ENCODE measurements around the gene INPP4B.

The INPP4B gene

DNA sequence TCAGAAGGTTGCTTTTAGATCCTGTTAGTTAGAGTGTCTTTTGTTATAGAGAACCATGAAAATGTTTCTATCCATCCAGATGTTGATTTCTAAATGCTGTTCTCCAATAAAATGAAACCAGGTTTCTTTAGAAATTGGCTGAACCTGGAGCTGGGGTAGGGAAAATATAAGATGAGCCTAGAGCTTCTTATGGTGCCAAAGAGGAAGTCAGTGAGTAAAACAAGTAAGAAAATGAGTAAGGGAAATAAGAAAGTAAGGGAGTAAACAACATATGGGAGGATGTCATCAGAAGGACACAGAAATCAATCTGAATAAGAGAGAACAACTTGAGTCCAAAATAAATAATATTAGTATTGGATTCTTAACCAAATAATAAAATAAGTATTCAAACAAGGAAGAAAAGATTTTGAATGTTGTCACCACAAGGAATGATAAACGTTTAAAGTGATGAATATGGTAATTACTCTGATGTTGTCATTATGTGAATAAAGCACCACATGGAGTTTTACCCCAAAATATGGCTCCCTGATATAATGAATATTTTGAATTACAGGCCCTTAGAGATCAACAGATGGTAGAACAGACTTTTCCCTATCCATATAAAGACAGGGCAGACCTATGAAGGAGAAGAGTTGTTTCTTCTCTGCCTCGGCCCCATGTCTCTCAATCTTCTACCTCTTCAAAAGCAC lies 703.6 kb downstream of the INPP4B start:
- H3K36me3 ChIP-seq (ENCODE audit: insufficient read depth, low read length) = no peaks in the 10 kb centered on the region
- H3K9ac ChIP-seq (ENCODE audit: low read depth, low read length) = no peak overlapping the region
- no peak overlapping the region for H3K4me3 ChIP-seq (ENCODE audit: low read length)
- no peaks in the 10 kb centered on the region for H3K9me3 ChIP-seq (replicated peaks; ENCODE audit: low read length)
- no peaks in the 10 kb centered on the region for H3K27me3 ChIP-seq (ENCODE audit: control insufficient read depth, insufficient read depth, low read length)
- peaks cover 7% of the 10 kb centered on the region for H3K4me1 ChIP-seq (ENCODE audit: control insufficient read depth, insufficient read depth, low read length)
- no peak overlapping the region for H3K4me2 ChIP-seq (ENCODE audit: low read length)

GRCh38 chr4:142141224-142141623 lies 704.9 kb downstream of the INPP4B start:
- Histone ChIP-seq H3K4me1 (ENCODE audit: control insufficient read depth, insufficient read depth, low read length) (peaks cover 7% of the 10 kb centered on the region), H3K27me3 (ENCODE audit: control insufficient read depth, insufficient read depth, low read length) (no peaks in the 10 kb centered on the region), H3K4me3 (ENCODE audit: low read length) (no peak overlapping the region), H3K4me2 (ENCODE audit: low read length) (no peak overlapping the region), H3K9me3 (replicated peaks; ENCODE audit: low read length) (no peaks in the 10 kb centered on the region), H3K36me3 (ENCODE audit: insufficient read depth, low read length) (no peaks in the 10 kb centered on the region), H3K9ac (ENCODE audit: low read depth, low read length) (no peak overlapping the region)

DNA sequence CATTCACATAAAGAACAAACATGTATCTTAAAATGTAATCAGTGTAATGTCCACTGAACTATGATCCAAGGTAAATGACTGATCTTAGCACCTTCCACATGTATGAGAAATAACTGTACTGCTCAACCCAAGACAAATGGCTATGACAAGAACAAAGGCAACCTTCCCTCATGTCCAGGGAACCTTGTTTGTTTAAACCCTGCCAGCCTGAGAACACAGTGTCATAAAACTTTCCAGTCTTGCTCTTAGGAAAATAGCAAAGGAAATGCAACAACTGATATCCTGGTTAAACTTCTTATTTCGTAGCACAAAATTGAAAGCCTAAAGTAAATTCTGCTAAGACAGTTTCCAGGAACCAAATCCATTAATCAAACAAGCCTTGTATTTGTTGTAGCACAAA lies 715.4 kb downstream of the INPP4B start:
- Histone ChIP-seq H3K4me2 (ENCODE audit: low read length) (no peak overlapping the region), H3K4me1 (ENCODE audit: control insufficient read depth, insufficient read depth, low read length) (no peaks in the 10 kb centered on the region), H3K27me3 (ENCODE audit: control insufficient read depth, insufficient read depth, low read length) (no peaks in the 10 kb centered on the region), H3K9me3 (replicated peaks; ENCODE audit: low read length) (no peaks in the 10 kb centered on the region), H3K36me3 (ENCODE audit: insufficient read depth, low read length) (peaks cover 6% of the 10 kb centered on the region), H3K9ac (ENCODE audit: low read depth, low read length) (no peak overlapping the region), H3K4me3 (ENCODE audit: low read length) (no peak overlapping the region)

- H3K9ac ChIP-seq (ENCODE audit: low read depth, low read length) = no peak overlapping the region
- no peak overlapping the region for H3K4me2 ChIP-seq (ENCODE audit: low read length)
- H3K4me1 ChIP-seq (ENCODE audit: control insufficient read depth, insufficient read depth, low read length) = no peaks in the 10 kb centered on the region
- no peak overlapping the region for H3K4me3 ChIP-seq (ENCODE audit: low read length)
- no peaks in the 10 kb centered on the region for H3K27me3 ChIP-seq (ENCODE audit: control insufficient read depth, insufficient read depth, low read length)
- H3K9me3 ChIP-seq (replicated peaks; ENCODE audit: low read length) = no peaks in the 10 kb centered on the region
- H3K36me3 ChIP-seq (ENCODE audit: insufficient read depth, low read length) = peaks cover under 1% of the 10 kb centered on the region
These were observed 716.2 kb downstream of the INPP4B start for GRCh38 chr4:142129931-142130330.

GRCh38 chr4:142129473-142129872 lies 716.6 kb downstream of the INPP4B start:
- Histone ChIP-seq H3K4me2 (ENCODE audit: low read length) (no peak overlapping the region), H3K27me3 (ENCODE audit: control insufficient read depth, insufficient read depth, low read length) (no peaks in the 10 kb centered on the region), H3K36me3 (ENCODE audit: insufficient read depth, low read length) (no peaks in the 10 kb centered on the region), H3K9ac (ENCODE audit: low read depth, low read length) (no peak overlapping the region), H3K4me1 (ENCODE audit: control insufficient read depth, insufficient read depth, low read length) (no peaks in the 10 kb centered on the region), H3K4me3 (ENCODE audit: low read length) (no peak overlapping the region), H3K9me3 (replicated peaks; ENCODE audit: low read length) (no peaks in the 10 kb centered on the region)

- Histone ChIP-seq H3K9ac (ENCODE audit: low read depth, low read length) (no peak overlapping the region), H3K36me3 (ENCODE audit: insufficient read depth, low read length) (no peaks in the 10 kb centered on the region)
These were observed 717.6 kb downstream of the INPP4B start for GRCh38 chr4:142128529-142128928.

GRCh38 chr4:142126890-142127497 lies 719.1 kb downstream of the INPP4B start:
- Histone ChIP-seq H3K9me3 (replicated peaks; ENCODE audit: low read length) (no peaks in the 10 kb centered on the region), H3K27me3 (ENCODE audit: control insufficient read depth, insufficient read depth, low read length) (no peaks in the 10 kb centered on the region), H3K4me3 (ENCODE audit: low read length) (no peak overlapping the region), H3K4me1 (ENCODE audit: control insufficient read depth, insufficient read depth, low read length) (no peaks in the 10 kb centered on the region), H3K9ac (ENCODE audit: low read depth, low read length) (no peak overlapping the region), H3K4me2 (ENCODE audit: low read length) (no peak overlapping the region), H3K36me3 (ENCODE audit: insufficient read depth, low read length) (no peaks in the 10 kb centered on the region)

More at GRCh38 chr4:142128529-142128928, 717.6 kb downstream of the INPP4B start:
- Histone ChIP-seq H3K4me1 (ENCODE audit: control insufficient read depth, insufficient read depth, low read length) (no peaks in the 10 kb centered on the region), H3K27me3 (ENCODE audit: control insufficient read depth, insufficient read depth, low read length) (no peaks in the 10 kb centered on the region), H3K9me3 (replicated peaks; ENCODE audit: low read length) (no peaks in the 10 kb centered on the region), H3K4me2 (ENCODE audit: low read length) (no peak overlapping the region), H3K4me3 (ENCODE audit: low read length) (no peak overlapping the region)

DNA sequence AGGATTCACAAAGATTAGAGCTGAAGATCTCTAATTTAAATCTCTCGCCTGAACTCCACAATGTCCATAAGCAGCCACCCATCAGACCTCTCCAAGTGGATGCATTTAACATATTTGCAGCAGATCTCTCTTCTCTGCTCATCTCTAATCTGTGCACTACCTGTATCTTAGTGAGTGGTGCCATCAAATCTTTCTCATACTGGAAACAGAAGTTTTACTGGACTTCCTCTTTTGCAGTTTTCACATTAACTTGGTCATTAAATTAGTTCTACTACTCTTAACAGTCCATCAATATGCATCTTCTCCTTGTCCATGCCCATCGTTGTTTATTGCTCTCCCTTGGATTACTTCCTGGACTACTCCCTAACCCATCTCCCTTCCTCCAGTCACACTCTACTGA lies 721.2 kb downstream of the INPP4B start:
- no peak overlapping the region for H3K4me3 ChIP-seq (ENCODE audit: low read length)
- H3K27me3 ChIP-seq (ENCODE audit: control insufficient read depth, insufficient read depth, low read length) = no peaks in the 10 kb centered on the region
- H3K4me2 ChIP-seq (ENCODE audit: low read length) = no peak overlapping the region
- no peaks in the 10 kb centered on the region for H3K9me3 ChIP-seq (replicated peaks; ENCODE audit: low read length)
- H3K36me3 ChIP-seq (ENCODE audit: insufficient read depth, low read length) = no peaks in the 10 kb centered on the region
- H3K9ac ChIP-seq (ENCODE audit: low read depth, low read length) = no peak overlapping the region
- no peaks in the 10 kb centered on the region for H3K4me1 ChIP-seq (ENCODE audit: control insufficient read depth, insufficient read depth, low read length)

DNA sequence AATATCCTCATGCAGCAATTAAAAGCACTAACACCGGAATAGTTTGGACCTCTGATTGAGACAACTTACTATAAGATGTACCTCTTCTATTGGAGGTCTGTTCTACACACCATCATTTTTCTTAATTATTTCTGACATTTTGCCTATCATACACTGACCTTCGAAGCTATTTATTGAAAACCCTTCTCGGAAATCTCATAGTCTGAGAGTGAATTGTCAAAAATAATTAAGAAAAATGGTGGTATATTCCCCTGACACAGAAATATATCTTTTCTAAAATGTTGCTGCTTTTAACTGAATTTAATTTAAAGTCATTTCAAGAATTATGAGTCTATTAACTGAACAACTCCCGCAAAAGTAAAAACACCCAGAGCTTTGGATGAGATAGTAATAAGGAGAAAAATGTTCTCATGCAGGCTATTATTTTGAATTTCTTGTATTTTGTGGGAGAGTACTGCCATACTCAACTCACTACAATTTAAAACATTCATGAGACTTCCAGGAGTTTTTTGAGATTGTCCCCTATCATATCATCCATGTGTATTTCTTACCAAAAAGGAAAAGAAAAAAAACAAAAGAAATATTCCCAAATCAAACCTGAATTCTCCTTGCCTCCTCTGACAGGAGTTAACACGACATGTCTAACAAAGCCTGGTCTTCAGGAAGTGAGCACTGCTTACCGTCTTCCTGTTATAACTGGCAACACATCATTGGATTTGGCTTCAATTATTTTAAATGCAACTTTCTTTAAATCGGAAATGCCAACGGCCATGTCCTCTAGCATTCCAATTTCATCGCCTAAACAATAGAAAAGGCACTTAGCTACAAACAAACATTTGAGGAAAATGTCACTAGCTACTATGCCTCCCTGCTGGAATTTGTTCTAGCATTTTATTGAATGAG lies 724.4 kb downstream of the INPP4B start:
- no peak overlapping the region for H3K9ac ChIP-seq (ENCODE audit: low read depth, low read length)
- no peaks in the 10 kb centered on the region for H3K4me1 ChIP-seq (ENCODE audit: control insufficient read depth, insufficient read depth, low read length)
- no peaks in the 10 kb centered on the region for H3K36me3 ChIP-seq (ENCODE audit: insufficient read depth, low read length)
- H3K4me3 ChIP-seq (ENCODE audit: low read length) = no peak overlapping the region
- no peaks in the 10 kb centered on the region for H3K27me3 ChIP-seq (ENCODE audit: control insufficient read depth, insufficient read depth, low read length)
- no peak overlapping the region for H3K4me2 ChIP-seq (ENCODE audit: low read length)
- H3K9me3 ChIP-seq (replicated peaks; ENCODE audit: low read length) = no peaks in the 10 kb centered on the region

GRCh38 chr4:142120921-142121320 lies 725.2 kb downstream of the INPP4B start:
- Histone ChIP-seq H3K9me3 (replicated peaks; ENCODE audit: low read length) (no peaks in the 10 kb centered on the region), H3K4me1 (ENCODE audit: control insufficient read depth, insufficient read depth, low read length) (no peaks in the 10 kb centered on the region), H3K36me3 (ENCODE audit: insufficient read depth, low read length) (no peaks in the 10 kb centered on the region), H3K9ac (ENCODE audit: low read depth, low read length) (no peak overlapping the region), H3K4me2 (ENCODE audit: low read length) (no peak overlapping the region), H3K27me3 (ENCODE audit: control insufficient read depth, insufficient read depth, low read length) (no peaks in the 10 kb centered on the region), H3K4me3 (ENCODE audit: low read length) (no peak overlapping the region)

GRCh38 chr4:142112451-142112850 lies 733.6 kb downstream of the INPP4B start:
- Histone ChIP-seq H3K9ac (ENCODE audit: low read depth, low read length) (no peak overlapping the region), H3K4me3 (ENCODE audit: low read length) (no peak overlapping the region), H3K27me3 (ENCODE audit: control insufficient read depth, insufficient read depth, low read length) (no peaks in the 10 kb centered on the region), H3K4me1 (ENCODE audit: control insufficient read depth, insufficient read depth, low read length) (peaks cover 6% of the 10 kb centered on the region), H3K36me3 (ENCODE audit: insufficient read depth, low read length) (peaks cover 17% of the 10 kb centered on the region), H3K9me3 (replicated peaks; ENCODE audit: low read length) (no peaks in the 10 kb centered on the region), H3K4me2 (ENCODE audit: low read length) (no peak overlapping the region)
